ENCODE data around the gene C16orf86. TPM values are rescaled to one million over a fixed set of nuclear protein-coding genes. Genes with fewer than 3 reads are reported as not detected.
A peak's percentile ranks its signal among the peaks of the same experiment; 100 is the strongest.

C16orf86 gene
- total RNA-seq, 2 donors from 2014 or later, result 1.1 to 1.4 TPM

DNA sequence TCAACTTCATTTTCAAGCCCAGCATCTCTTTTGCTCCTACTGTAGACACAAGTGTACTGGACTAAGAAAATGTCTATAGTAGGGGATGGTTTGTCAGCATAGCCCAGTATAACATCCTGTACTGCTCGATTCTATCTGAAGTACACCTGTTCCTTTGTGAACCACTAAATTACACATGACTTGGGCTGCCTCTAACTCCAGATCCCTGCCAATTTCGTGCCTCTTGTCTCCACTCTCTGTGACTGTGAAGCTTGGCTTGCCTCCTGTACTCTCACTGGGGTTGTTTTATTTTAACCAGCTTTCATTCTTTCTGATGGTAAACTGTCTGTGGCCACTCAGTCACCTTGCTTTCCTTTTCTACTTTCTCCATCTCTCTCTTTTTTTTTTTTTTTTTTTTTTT is 28.0 kb downstream of the C16orf86 start:
- no peak overlapping the region for H3K9ac ChIP-seq (ENCODE audit: low read depth in 2 of 2, low read length in 2 of 2)
- no peak for DNase-seq
- intact Hi-C loops (cut with DNase I), result no loop called here
- H3K9me3 ChIP-seq, result no peaks in the 10 kb centered on the region
- no peak overlapping the region for H3K27ac ChIP-seq
- H3K4me3 ChIP-seq, result no peak overlapping the region
- no peak for TF ChIP-seq CTCF (IDR thresholded peaks at IDR 0.05)
- no peaks in the 10 kb centered on the region for H3K36me3 ChIP-seq
- no peaks in the 10 kb centered on the region for H3K4me1 ChIP-seq
- no peaks in the 10 kb centered on the region for H3K27me3 ChIP-seq

- Histone ChIP-seq H3K4me3 (no peak overlapping the region), H3K9ac (ENCODE audit: low read depth in 2 of 2, low read length in 2 of 2) (peak overlapping the region in 1 of 2 donors; percentile 46), H3K27ac (peak overlapping the region; percentile 47), H3K9me3 (no peaks in the 10 kb centered on the region), H3K36me3 (no peaks in the 10 kb centered on the region), H3K27me3 (no peaks in the 10 kb centered on the region), H3K4me1 (no peaks in the 10 kb centered on the region)
- intact Hi-C loops (cut with DNase I), result no loop called here
- DNase-seq, result peak; percentile 51
- no peak for TF ChIP-seq CTCF (IDR thresholded peaks at IDR 0.05)
These were observed 31.0 kb downstream of the C16orf86 start for GRCh38 chr16:67697422-67698185.

DNA sequence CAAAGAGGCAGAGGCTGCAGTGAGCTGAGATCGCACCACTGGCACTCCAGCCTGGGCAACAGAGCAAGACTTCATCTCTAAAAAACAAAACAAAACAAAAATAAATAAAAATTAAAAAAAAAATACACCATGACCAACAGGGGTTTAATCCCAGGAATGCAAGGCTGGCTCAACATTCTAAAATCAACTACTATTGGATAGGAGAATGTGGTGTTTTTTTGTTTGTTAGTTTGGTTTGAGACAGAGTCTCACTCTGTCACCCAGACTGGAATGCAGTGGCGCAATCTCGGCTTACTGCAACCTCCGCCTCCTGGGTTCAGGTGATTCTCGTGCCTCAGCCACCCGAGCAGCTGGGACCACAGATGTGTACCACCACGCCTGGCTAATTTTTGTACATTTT is 32.7 kb downstream of the C16orf86 start:
- Histone ChIP-seq H3K4me1 (no peaks in the 10 kb centered on the region), H3K9ac (ENCODE audit: low read depth in 2 of 2, low read length in 2 of 2) (no peak overlapping the region), H3K4me3 (no peak overlapping the region), H3K9me3 (no peaks in the 10 kb centered on the region), H3K27ac (no peak overlapping the region), H3K27me3 (no peaks in the 10 kb centered on the region), H3K36me3 (no peaks in the 10 kb centered on the region)
- intact Hi-C loops (cut with DNase I), result no loop called here
- no peak for TF ChIP-seq CTCF (IDR thresholded peaks at IDR 0.05)
- DNase-seq, result no peak

GRCh38 chr16:67701420-67701819 is 34.8 kb downstream of the C16orf86 start:
- H3K27me3 ChIP-seq, result no peaks in the 10 kb centered on the region
- H3K9ac ChIP-seq (ENCODE audit: low read depth in 2 of 2, low read length in 2 of 2), result no peak overlapping the region
- no peak for TF ChIP-seq CTCF (IDR thresholded peaks at IDR 0.05)
- H3K9me3 ChIP-seq, result no peaks in the 10 kb centered on the region
- intact Hi-C loops (cut with DNase I), result no loop called here
- no peak for DNase-seq
- H3K4me1 ChIP-seq, result no peaks in the 10 kb centered on the region
- no peak overlapping the region for H3K27ac ChIP-seq
- no peak overlapping the region for H3K4me3 ChIP-seq
- no peaks in the 10 kb centered on the region for H3K36me3 ChIP-seq

- Histone ChIP-seq H3K27ac (no peak overlapping the region), H3K4me3 (no peak overlapping the region), H3K36me3 (no peaks in the 10 kb centered on the region), H3K9me3 (no peaks in the 10 kb centered on the region), H3K9ac (ENCODE audit: low read depth in 2 of 2, low read length in 2 of 2) (no peak overlapping the region), H3K27me3 (no peaks in the 10 kb centered on the region), H3K4me1 (no peaks in the 10 kb centered on the region)
- DNase-seq, result no peak
- no peak for TF ChIP-seq CTCF (IDR thresholded peaks at IDR 0.05)
- intact Hi-C loops (cut with DNase I), result no loop called here
These were observed 35.5 kb downstream of the C16orf86 start for GRCh38 chr16:67702130-67702529.

Data from colonic mucosa (tissue), 4 donors.